HepG2 (cell line): ENCODE results near the gene SDR42E2. TPM values are rescaled to one million over a fixed set of nuclear protein-coding genes. Genes with fewer than 3 reads are reported as not detected.

Experiments
- EEA1 ChIP-seq: sonication (generic); formaldehyde crosslinking; IDR thresholded peaks from 2 replicates; pipeline ENCODE4 v1.5.1; 2020; ENCODE audit warnings: mild to moderate bottlenecking, missing genetic modification reagents, borderline replicate concordance
- MATR3 ChIP-seq: sonication (generic); formaldehyde crosslinking; IDR thresholded peaks from 2 replicates; pipeline ENCODE4 v1.4.0; 2020; ENCODE audit warnings: missing genetic modification reagents
- MAZ ChIP-seq, 2 experiments: sonication (generic) in 1 of 2; formaldehyde crosslinking in 1 of 2; IDR thresholded peaks; 2 replicates each; pipeline versions ENCODE4 v1.5.0 to v1.6.1; 2012 to 2020; ENCODE audit warnings: low read depth in 2 of 2, mild to moderate bottlenecking in 2 of 2, borderline replicate concordance in 1 of 2, improper control_type of control experiment in 1 of 2, low read length in 1 of 2, missing genetic modification reagents in 1 of 2, moderate library complexity in 1 of 2
- POLR2A ChIP-seq, 2 experiments: IDR thresholded peaks; 2 replicates each; pipeline ENCODE4 v1.6.1; 2011; ENCODE audit warnings: low read depth in 2 of 2, low read length in 2 of 2, mild to moderate bottlenecking in 1 of 2, moderate library complexity in 1 of 2; ENCODE audit not compliant: insufficient read depth in 1 of 2
- ZBTB21 ChIP-seq: sonication (generic); formaldehyde crosslinking; IDR thresholded peaks from 2 replicates; pipeline ENCODE4 v1.4.0; 2020; ENCODE audit warnings: missing genetic modification reagents
- ZBTB7A ChIP-seq: sonication (generic); formaldehyde crosslinking; IDR thresholded peaks from 2 replicates; pipeline ENCODE4 v1.8.0; 2022; ENCODE audit warnings: mild to moderate bottlenecking, missing genetic modification reagents
- ZNF605 ChIP-seq: sonication (generic); formaldehyde crosslinking; IDR thresholded peaks from 2 replicates; pipeline ENCODE4 v1.8.0; 2022; ENCODE audit warnings: mild to moderate bottlenecking, missing genetic modification reagents
- ZNF713 ChIP-seq: sonication (generic); formaldehyde crosslinking; IDR thresholded peaks from 2 replicates; pipeline ENCODE4 v1.4.0; 2020; ENCODE audit warnings: mild to moderate bottlenecking, missing genetic modification reagents
- ZNF879 ChIP-seq: sonication (generic); formaldehyde crosslinking; IDR thresholded peaks from 2 replicates; pipeline ENCODE4 v1.8.1; 2023; ENCODE audit warnings: missing genetic modification reagents
- polyA plus RNA-seq, 8 experiments: library from polyadenylated mRNA; depleted of rRNA in 3 of 8; stranded (reverse) in 7 of 8; unstranded in 1 of 8; fragments of >200 nt; fragmentation: Illumina TruSeq in 4 of 8; extraction: Trizol in 4 of 8; gene quantifications; 2 replicates each; pipeline versions ENCODE4 v1.2.1 to v1.2.3, GENCODE V29; 2011 to 2016; ENCODE audit warnings: low read depth in 4 of 8, missing spikeins in 1 of 8, mixed read lengths in 1 of 8; ENCODE audit not compliant: insufficient read depth in 1 of 8
- total RNA-seq, 5 experiments: library from RNA; depleted of rRNA; stranded (reverse); fragments of >200 nt; fragmentation: Illumina TruSeq; extraction: Trizol; gene quantifications; 2 replicates each; pipeline ENCODE4 v1.2.3, GENCODE V29; 2016; ENCODE audit warnings: low read depth in 1 of 5
- TF ChIP-seq, protein P1 (sequence below): sonication (generic); formaldehyde crosslinking; IDR thresholded peaks from 2 replicates; pipeline ENCODE4 v1.4.0; 2020; ENCODE audit warnings: missing genetic modification reagents, borderline replicate concordance
- TF ChIP-seq, protein P2 (sequence below): sonication (generic); formaldehyde crosslinking; IDR thresholded peaks from 2 replicates; pipeline ENCODE4 v1.4.0; 2020; ENCODE audit warnings: missing genetic modification reagents
- TF ChIP-seq, protein P3 (sequence below): sonication (generic); formaldehyde crosslinking; IDR thresholded peaks from 2 replicates; pipeline ENCODE4 v1.4.0; 2020; ENCODE audit warnings: missing genetic modification reagents, borderline replicate concordance
- TF ChIP-seq, protein P4 (sequence below): sonication (generic); formaldehyde crosslinking; IDR thresholded peaks from 2 replicates; pipeline ENCODE4 v1.9.0; 2021; ENCODE audit warnings: mild to moderate bottlenecking, missing genetic modification reagents
- TF ChIP-seq, protein P5 (sequence below): IDR thresholded peaks from 2 replicates; pipeline ENCODE4 v1.6.1; 2018; ENCODE audit warnings: missing genetic modification reagents, mild to moderate bottlenecking, missing compliant biosample characterization

SDR42E2 gene
- total and polyA plus RNA-seq, 2 of the 13 experiments (the other 11 are each of a cell fraction or from before 2014, with no cell fraction given), result 0.05 to 0.11 TPM

DNA sequence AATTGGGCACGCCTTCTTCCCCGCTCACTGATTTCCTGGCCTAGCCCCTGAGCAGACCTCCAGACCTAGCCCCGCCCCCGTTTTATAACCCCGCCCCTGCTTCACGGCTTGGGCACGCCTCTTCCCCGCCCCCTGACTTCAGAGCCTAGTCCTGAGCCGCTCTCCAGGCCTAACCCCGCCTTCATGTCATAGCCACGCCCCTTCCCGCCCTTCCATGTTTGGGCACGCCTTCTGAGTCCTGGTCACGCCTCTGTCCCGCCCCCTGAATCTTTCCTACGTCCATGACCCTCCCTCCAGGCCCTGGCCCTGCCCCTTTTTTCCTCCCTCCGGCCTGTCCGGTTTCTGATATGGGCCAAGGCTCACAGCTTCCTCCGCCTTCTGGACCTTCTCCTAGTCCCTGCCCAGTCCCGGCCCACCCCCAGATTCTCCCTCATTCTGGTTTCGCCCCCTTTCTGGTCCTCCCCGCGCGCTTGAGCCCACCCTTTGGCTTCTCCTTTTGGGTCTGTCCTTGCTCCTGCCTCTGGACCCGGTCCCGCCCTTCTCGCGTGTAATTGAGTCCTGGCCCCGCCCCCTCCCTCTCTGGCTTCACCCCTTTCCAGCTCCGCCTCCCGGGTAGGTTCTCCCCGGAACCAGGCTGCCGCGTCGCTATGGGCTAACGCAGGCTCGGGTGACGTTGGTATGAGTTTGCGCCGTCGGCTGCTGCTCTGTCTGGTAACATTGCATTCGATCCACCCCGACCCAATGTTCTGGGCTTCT lies 28.6 kb downstream of the SDR42E2 start (continued):
- TF ChIP-seq ZNF879 (CRISPR knock-in tag), result no peak
- TF ChIP-seq, protein P1, sequence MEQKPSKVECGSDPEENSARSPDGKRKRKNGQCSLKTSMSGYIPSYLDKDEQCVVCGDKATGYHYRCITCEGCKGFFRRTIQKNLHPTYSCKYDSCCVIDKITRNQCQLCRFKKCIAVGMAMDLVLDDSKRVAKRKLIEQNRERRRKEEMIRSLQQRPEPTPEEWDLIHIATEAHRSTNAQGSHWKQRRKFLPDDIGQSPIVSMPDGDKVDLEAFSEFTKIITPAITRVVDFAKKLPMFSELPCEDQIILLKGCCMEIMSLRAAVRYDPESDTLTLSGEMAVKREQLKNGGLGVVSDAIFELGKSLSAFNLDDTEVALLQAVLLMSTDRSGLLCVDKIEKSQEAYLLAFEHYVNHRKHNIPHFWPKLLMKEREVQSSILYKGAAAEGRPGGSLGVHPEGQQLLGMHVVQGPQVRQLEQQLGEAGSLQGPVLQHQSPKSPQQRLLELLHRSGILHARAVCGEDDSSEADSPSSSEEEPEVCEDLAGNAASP (CRISPR knock-in tag), result peak; percentile 11; the same call in 1 of the 2 replicates
- TF ChIP-seq, protein P2, sequence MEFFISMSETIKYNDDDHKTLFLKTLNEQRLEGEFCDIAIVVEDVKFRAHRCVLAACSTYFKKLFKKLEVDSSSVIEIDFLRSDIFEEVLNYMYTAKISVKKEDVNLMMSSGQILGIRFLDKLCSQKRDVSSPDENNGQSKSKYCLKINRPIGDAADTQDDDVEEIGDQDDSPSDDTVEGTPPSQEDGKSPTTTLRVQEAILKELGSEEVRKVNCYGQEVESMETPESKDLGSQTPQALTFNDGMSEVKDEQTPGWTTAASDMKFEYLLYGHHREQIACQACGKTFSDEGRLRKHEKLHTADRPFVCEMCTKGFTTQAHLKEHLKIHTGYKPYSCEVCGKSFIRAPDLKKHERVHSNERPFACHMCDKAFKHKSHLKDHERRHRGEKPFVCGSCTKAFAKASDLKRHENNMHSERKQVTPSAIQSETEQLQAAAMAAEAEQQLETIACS (CRISPR knock-in tag), result no peak
- TF ChIP-seq ZNF605 (CRISPR knock-in tag), result peak; percentile 68
- TF ChIP-seq, protein P3, sequence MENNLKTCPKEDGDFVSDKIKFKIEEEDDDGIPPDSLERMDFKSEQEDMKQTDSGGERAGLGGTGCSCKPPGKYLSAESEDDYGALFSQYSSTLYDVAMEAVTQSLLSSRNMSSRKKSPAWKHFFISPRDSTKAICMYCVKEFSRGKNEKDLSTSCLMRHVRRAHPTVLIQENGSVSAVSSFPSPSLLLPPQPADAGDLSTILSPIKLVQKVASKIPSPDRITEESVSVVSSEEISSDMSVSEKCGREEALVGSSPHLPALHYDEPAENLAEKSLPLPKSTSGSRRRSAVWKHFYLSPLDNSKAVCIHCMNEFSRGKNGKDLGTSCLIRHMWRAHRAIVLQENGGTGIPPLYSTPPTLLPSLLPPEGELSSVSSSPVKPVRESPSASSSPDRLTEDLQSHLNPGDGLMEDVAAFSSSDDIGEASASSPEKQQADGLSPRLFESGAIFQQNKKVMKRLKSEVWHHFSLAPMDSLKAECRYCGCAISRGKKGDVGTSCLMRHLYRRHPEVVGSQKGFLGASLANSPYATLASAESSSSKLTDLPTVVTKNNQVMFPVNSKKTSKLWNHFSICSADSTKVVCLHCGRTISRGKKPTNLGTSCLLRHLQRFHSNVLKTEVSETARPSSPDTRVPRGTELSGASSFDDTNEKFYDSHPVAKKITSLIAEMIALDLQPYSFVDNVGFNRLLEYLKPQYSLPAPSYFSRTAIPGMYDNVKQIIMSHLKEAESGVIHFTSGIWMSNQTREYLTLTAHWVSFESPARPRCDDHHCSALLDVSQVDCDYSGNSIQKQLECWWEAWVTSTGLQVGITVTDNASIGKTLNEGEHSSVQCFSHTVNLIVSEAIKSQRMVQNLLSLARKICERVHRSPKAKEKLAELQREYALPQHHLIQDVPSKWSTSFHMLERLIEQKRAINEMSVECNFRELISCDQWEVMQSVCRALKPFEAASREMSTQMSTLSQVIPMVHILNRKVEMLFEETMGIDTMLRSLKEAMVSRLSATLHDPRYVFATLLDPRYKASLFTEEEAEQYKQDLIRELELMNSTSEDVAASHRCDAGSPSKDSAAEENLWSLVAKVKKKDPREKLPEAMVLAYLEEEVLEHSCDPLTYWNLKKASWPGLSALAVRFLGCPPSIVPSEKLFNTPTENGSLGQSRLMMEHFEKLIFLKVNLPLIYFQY, result peak; percentile 94; the same call in 1 of the 2 replicates
- peak; percentile 92 for TF ChIP-seq ZBTB21 (CRISPR knock-in tag)
- TF ChIP-seq, protein P4, sequence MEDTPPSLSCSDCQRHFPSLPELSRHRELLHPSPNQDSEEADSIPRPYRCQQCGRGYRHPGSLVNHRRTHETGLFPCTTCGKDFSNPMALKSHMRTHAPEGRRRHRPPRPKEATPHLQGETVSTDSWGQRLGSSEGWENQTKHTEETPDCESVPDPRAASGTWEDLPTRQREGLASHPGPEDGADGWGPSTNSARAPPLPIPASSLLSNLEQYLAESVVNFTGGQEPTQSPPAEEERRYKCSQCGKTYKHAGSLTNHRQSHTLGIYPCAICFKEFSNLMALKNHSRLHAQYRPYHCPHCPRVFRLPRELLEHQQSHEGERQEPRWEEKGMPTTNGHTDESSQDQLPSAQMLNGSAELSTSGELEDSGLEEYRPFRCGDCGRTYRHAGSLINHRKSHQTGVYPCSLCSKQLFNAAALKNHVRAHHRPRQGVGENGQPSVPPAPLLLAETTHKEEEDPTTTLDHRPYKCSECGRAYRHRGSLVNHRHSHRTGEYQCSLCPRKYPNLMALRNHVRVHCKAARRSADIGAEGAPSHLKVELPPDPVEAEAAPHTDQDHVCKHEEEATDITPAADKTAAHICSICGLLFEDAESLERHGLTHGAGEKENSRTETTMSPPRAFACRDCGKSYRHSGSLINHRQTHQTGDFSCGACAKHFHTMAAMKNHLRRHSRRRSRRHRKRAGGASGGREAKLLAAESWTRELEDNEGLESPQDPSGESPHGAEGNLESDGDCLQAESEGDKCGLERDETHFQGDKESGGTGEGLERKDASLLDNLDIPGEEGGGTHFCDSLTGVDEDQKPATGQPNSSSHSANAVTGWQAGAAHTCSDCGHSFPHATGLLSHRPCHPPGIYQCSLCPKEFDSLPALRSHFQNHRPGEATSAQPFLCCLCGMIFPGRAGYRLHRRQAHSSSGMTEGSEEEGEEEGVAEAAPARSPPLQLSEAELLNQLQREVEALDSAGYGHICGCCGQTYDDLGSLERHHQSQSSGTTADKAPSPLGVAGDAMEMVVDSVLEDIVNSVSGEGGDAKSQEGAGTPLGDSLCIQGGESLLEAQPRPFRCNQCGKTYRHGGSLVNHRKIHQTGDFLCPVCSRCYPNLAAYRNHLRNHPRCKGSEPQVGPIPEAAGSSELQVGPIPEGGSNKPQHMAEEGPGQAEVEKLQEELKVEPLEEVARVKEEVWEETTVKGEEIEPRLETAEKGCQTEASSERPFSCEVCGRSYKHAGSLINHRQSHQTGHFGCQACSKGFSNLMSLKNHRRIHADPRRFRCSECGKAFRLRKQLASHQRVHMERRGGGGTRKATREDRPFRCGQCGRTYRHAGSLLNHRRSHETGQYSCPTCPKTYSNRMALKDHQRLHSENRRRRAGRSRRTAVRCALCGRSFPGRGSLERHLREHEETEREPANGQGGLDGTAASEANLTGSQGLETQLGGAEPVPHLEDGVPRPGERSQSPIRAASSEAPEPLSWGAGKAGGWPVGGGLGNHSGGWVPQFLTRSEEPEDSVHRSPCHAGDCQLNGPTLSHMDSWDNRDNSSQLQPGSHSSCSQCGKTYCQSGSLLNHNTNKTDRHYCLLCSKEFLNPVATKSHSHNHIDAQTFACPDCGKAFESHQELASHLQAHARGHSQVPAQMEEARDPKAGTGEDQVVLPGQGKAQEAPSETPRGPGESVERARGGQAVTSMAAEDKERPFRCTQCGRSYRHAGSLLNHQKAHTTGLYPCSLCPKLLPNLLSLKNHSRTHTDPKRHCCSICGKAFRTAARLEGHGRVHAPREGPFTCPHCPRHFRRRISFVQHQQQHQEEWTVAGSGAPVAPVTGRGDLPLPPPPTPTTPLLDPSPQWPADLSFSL (CRISPR knock-in tag), result no peak
- peak; percentile 97; the same call in 1 of the 2 replicates for TF ChIP-seq ZNF713 (CRISPR knock-in tag)
- TF ChIP-seq POLR2A (IDR thresholded peaks at IDR 0.05; ENCODE audit: insufficient read depth in 1 of 2, low read depth in 2 of 2, low read length in 2 of 2), result peak in 1 of 2 experiments; percentile 78; a peak in 2 of 4 replicates
- TF ChIP-seq, protein P5, sequence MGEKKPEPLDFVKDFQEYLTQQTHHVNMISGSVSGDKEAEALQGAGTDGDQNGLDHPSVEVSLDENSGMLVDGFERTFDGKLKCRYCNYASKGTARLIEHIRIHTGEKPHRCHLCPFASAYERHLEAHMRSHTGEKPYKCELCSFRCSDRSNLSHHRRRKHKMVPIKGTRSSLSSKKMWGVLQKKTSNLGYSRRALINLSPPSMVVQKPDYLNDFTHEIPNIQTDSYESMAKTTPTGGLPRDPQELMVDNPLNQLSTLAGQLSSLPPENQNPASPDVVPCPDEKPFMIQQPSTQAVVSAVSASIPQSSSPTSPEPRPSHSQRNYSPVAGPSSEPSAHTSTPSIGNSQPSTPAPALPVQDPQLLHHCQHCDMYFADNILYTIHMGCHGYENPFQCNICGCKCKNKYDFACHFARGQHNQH (CRISPR knock-in tag), result peak; percentile 56
- TF ChIP-seq ZBTB7A (CRISPR knock-in tag), result no peak
- TF ChIP-seq MATR3, result no peak
- no peak for TF ChIP-seq EEA1
- TF ChIP-seq MAZ (IDR thresholded peaks at IDR 0.05; ENCODE audit: borderline replicate concordance, low read depth, low read length), result peak; percentile 52
- peak; percentile 73 for TF ChIP-seq MAZ (CRISPR knock-in tag; IDR thresholded peaks at IDR 0.05; ENCODE audit: low read depth)
